Epithelial cell of proximal tubule (primary cell): ENCODE results near the gene CDH4. TPM values are rescaled to one million over a fixed set of nuclear protein-coding genes. Genes with fewer than 3 reads are reported as not detected.

Source experiments
- DNase-seq: peaks from one replicate; pipeline ENCODE4 v3.0.0-alpha.2; 2011; ENCODE audit warnings: low read depth
- H3K4me3 ChIP-seq: 2 replicates; pipeline ENCODE4 v1.5.1; 2011; ENCODE audit warnings: low read depth, mild to moderate bottlenecking, low read length
- total RNA-seq: library from RNA; depleted of rRNA; stranded (reverse); fragments of >200 nt; gene quantifications from 2 replicates; pipeline ENCODE4 v1.2.3, GENCODE V29; 2015
- TF ChIP-seq, protein P1 (sequence below): conservative IDR thresholded peaks from 2 replicates; pipeline ENCODE4 v1.5.1; 2012; ENCODE audit warnings: low read depth, mild to moderate bottlenecking, low read length

CDH4 gene
- total RNA-seq, 1 donor from 2014 or later: 17.1 TPM

GRCh38 chr20:61750093-61750492 lies 498.0 kb downstream of the CDH4 start:
- TF ChIP-seq, protein P1, sequence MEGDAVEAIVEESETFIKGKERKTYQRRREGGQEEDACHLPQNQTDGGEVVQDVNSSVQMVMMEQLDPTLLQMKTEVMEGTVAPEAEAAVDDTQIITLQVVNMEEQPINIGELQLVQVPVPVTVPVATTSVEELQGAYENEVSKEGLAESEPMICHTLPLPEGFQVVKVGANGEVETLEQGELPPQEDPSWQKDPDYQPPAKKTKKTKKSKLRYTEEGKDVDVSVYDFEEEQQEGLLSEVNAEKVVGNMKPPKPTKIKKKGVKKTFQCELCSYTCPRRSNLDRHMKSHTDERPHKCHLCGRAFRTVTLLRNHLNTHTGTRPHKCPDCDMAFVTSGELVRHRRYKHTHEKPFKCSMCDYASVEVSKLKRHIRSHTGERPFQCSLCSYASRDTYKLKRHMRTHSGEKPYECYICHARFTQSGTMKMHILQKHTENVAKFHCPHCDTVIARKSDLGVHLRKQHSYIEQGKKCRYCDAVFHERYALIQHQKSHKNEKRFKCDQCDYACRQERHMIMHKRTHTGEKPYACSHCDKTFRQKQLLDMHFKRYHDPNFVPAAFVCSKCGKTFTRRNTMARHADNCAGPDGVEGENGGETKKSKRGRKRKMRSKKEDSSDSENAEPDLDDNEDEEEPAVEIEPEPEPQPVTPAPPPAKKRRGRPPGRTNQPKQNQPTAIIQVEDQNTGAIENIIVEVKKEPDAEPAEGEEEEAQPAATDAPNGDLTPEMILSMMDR: no peak
- no peak overlapping the region for H3K4me3 ChIP-seq
- DNase-seq: no peak

GRCh38 chr20:61752576-61752975 lies 500.5 kb downstream of the CDH4 start:
- TF ChIP-seq, protein P1: no peak
- no peak for DNase-seq
- H3K4me3 ChIP-seq: no peak overlapping the region

- no peak overlapping the region for H3K4me3 ChIP-seq
- DNase-seq: peak; percentile 33
- TF ChIP-seq, protein P1: no peak
Observed at GRCh38 chr20:61753316-61753942, 501.4 kb downstream of the CDH4 start.

GRCh38 chr20:61753987-61754956 lies 502.2 kb downstream of the CDH4 start:
- TF ChIP-seq, protein P1: no peak
- no peak overlapping the region for H3K4me3 ChIP-seq

DNA sequence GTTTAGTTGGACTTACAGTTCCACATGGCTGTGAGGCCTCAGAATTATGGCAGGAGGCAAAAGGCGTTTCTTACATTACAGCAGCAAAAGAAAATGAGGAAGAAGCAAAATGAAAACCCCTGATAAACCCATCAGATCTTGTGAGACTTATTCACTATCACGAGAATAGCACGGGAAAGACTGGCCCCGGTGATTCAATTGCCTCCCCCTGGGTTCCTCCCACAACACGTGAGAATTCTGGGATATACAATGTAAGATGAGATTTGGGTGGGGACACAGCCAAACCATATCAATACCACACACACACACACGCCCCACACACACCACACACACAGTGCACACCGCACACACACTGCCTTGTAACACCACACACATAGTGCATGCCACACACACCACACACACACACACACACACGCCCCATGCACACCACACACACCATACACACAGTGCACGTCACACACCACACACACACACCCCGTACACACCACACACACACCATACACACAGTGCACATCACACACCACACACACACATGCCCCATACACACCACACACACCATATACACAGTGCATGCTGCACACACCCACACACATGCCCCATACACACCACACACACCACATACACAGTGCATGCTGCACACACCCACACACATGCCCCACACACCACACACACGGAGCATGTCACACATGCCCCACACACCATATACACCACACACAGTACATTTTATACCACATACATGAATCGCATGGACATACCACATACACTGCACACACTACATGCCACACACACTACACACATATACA lies 503.1 kb downstream of the CDH4 start:
- no peak overlapping the region for H3K4me3 ChIP-seq
- no peak for DNase-seq
- TF ChIP-seq, protein P1: no peak

More at GRCh38 chr20:61753987-61754956, 502.2 kb downstream of the CDH4 start:
- DNase-seq: no peak

DNA sequence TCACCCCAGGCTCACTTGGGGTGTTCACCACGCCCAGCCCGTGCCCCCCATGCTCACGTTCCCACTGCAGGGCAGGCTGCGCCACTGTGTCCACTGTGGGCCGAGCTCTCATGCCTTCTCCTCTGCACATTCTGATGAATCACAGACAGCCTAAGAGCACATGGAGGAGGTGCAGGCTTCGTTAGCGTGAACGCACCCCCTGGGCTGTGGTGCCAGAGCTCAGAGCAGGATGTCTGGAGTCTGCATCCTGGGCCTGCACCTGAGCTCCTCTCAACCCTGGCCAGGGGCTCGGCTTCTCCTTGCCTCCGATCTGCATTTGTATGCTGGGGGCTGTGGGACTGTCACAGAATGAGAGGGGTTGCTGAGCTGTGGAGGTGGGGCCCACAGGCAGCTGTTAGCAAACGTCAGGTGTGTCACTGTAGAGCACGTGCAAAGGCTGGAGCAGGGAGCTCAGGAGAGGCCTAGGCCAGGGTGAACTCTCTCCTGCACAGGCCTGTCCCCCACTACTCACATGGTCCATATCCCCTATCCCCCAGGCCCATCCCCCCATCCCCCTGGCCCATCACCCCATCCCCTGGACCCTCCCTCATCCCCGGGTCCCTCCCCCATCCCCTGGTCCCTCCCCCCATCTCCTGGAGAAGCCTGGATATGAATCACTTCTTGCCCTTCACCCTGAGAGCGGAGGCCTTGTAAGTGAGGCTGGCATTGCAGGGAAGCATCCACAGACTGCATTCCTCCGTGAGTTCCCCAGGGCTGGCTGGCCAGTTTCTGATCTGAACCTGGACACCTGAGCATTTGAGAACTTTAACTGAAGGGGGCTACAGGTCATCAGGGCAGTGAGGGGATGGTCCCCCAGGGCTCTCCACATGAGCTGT lies 504.1 kb downstream of the CDH4 start:
- no peak for DNase-seq
- TF ChIP-seq, protein P1: no peak
- H3K4me3 ChIP-seq: no peak overlapping the region
